Measurements from ENCODE around the gene PTPRJ. TPM values are rescaled to one million over a fixed set of nuclear protein-coding genes. Genes with fewer than 3 reads are reported as not detected.

PTPRJ gene
- total RNA-seq, 1 donor from 2014 or later, result 7.1 TPM

- intact Hi-C loops (cut with micrococcal nuclease), result no loop called here
- ATAC-seq (no peak), DNase-seq (no peak)
These were observed 11.5 kb downstream of the PTPRJ start for GRCh38 chr11:47991894-47992293.

GRCh38 chr11:47992959-47993820 is 12.8 kb downstream of the PTPRJ start:
- intact Hi-C loops (cut with micrococcal nuclease), result no loop called here
- no peak for ATAC-seq
- no peak for DNase-seq

GRCh38 chr11:47994417-47994816 is 14.1 kb downstream of the PTPRJ start:
- no peak for ATAC-seq
- DNase-seq, result no peak
- intact Hi-C loops (cut with micrococcal nuclease), result no loop called here

DNA sequence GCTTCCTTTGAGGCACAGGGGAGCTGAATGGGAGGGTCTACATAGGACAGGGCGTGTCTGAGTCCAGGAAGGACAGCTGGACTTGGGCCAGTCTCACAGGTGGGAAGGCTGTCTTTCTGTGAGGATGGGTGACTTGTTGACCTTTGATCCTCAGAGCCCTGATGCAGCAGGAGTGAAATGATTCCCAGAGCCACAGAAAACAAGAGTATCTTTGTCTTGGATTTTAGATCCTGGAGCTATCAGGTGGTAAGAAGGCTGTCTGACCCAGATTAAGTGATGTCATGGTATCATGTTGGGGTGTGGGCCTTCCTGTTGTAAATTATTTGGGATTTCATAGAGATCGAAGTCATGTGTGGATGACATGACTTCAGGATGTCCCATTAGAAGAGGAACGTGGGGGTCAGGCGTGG is 15.0 kb downstream of the PTPRJ start:
- no peak for ATAC-seq
- intact Hi-C loops (cut with micrococcal nuclease), result no loop called here
- no peak for DNase-seq

DNA sequence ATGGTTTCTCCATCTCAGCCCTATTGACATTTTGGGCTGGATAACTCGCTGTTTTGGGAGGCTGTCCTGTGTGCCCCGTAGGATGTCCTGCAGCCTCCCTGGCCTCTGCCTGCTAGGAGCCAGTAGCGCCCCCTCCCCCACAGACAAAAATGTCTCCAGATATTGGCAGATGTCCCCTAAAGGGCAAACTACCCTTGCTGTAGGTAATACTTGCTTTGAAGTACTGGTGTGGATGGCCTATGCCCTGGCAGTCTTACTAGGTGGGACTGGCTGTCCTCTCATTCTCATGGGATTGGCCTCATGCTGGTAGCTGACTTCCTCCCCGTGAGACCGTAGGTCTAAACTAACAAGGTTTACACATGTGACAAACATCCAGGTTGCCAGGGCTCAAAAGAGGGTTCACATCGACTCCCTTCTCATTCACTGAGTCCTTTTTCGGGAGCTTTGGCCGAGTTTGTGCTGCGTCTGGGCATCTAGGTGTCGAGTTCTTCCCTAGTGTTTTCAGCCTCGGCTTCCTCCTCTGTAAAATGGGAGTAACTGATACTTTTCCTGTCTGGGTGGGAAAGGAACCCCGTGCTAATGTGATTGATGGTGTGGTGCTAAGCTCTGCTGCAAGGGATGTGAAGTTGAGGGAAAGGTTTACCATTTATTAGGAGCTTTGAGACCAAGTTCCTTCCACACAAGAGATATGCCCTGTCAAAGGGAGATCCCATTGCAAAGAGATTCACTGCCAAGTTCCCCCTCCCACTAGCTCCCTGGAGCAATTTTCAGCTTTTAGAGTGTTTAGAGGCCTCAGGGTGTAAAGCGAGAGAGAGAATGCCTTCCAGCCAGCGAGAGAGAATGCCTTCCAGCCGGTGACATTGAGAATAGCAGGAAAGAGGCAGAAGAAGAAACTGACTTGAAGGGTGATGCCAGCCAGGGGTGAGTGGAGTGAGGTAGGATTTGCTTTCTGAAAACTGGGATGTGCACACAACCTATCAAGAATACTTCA is 17.0 kb downstream of the PTPRJ start:
- no peak for ATAC-seq
- no peak for DNase-seq
- intact Hi-C loops (cut with micrococcal nuclease), result no loop called here

- intact Hi-C loops (cut with micrococcal nuclease), result no loop called here
- no peak for DNase-seq
- ATAC-seq, result no peak
These were observed 18.0 kb downstream of the PTPRJ start for GRCh38 chr11:47998345-47998732.

DNA sequence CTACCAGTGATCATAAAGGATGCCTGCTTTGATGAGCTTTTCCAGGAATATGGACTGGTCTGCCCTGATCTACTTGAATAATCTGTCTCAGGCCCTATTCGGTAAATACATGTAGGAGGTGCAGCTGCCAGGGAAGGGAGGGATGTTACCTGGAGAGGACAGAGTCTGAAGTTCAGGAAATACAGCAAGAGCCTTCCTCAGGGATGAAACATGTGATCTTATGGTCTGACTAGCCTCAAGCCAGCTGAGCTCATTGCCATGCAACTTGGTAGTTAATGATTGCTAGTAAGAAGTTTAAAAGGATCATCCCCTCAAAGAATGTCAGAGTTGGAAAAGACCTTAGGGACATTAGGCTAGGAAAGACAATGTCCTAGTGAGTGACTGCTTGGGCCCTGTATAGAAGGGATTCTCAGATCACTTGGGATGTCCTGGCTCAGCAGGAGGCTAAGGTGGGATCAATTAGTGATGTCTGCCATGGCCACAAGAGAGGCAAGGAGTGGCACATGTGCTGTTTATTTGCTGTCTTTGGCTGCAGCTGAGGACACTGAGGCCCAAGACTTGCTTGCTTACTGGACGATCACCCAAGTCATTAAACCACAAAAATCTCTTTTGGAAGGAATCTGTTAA is 18.5 kb downstream of the PTPRJ start:
- ATAC-seq (no peak), DNase-seq (no peak)
- intact Hi-C loops (cut with micrococcal nuclease), result no loop called here

- intact Hi-C loops (cut with micrococcal nuclease), result no loop called here
- DNase-seq, result no peak
- peak; percentile 14 for ATAC-seq
These were observed 20.1 kb downstream of the PTPRJ start for GRCh38 chr11:48000432-48000831.

DNA sequence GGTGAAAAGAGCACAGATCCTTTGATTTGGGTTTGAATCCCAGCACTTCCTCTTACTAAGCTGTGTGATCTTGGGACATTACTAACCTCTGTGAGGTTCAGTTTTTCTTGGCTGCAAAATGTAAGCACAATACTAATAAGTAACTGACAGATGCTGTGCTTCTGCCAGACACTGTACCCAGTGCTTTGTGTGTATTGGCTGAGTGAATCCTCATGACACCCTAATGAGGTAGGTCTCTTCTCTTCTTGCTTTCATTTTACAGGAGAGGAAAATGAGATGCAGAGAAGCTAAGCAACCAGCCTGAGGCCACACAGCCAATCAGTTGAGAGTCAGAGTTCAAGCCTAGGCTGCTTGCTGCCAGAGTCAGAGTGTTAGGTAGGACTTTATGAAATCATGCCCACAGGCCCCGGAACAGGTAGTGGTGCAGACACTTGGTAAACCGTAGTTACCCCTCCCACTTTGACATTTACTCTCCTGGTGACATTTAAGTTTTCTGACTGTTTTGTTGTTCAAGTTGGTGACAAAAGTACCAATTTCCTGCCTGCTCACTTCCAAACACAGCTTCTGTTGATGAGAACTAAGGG is 21.2 kb downstream of the PTPRJ start:
- intact Hi-C loops (cut with micrococcal nuclease), result no loop called here
- ATAC-seq (peak; percentile 51), DNase-seq (no peak)

DNA sequence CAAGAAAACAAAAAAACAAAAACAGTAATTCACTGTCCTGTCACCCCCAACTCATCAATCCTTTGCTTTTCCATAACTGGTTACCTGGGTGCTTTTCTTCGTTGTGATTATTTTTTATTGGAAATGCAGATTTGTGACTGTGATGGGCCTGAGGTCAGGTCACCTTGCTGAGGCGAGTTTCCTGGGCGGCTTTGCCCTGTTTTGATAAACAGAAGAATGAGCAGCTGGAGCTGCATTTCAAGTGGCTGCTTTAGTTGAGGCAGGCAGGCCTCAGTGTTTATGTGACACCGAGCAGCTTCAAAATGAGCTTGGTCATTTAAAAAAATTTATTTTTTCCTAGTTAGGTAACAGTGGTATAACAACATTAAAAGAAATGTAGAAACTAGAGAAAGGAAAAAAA is 22.2 kb downstream of the PTPRJ start:
- ATAC-seq (no peak), DNase-seq (no peak)
- intact Hi-C loops (cut with micrococcal nuclease), result no loop called here

DNA sequence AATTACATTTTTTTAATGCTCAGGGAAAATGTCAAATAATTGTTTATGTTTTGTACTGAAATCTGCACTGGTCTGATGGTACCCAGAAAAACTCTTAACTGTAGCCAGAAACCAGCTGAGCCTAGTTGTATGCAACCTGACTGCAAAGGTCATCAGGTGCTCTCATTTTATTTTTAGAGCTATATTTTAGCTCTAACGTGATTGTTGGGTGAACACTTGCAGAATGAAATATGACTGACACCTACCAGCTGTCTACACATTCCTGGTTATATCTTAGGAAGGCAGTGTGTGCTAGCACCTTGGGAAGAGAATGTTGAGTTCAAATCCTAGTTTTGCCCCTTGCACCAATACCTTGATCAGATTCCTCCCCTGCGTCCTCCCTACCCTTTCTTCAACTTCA is 23.6 kb downstream of the PTPRJ start:
- ATAC-seq (peak; percentile 54), DNase-seq (no peak)
- intact Hi-C loops (cut with micrococcal nuclease), result no loop called here

DNA sequence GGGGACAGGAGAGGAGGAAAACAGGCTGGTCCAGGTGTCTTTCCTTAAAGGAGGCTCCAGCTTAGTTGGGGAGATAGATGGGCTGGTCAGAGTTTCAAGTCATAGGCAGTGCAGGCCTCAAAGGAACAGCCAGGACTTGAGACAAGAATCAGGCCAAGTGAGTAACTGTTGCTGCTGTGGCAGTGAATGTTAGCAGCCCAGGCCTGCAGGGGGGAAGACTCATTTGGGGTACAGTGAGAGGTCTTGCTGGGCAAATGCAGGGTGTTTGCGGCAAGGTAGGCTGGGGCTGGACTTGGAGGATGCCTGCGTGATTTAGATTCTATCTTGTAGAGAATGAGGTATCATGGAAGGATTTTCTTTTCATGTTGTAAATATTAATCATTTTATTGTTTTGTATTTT is 24.1 kb downstream of the PTPRJ start:
- ATAC-seq, result no peak
- no peak for DNase-seq
- intact Hi-C loops (cut with micrococcal nuclease), result no loop called here

- ATAC-seq, result no peak
- intact Hi-C loops (cut with micrococcal nuclease), result no loop called here
- no peak for DNase-seq
These were observed 24.8 kb downstream of the PTPRJ start for GRCh38 chr11:48005136-48005535.

GRCh38 chr11:48005831-48006270 is 25.5 kb downstream of the PTPRJ start:
- DNase-seq, result no peak
- intact Hi-C loops (cut with micrococcal nuclease), result no loop called here
- peak; percentile 29 for ATAC-seq

DNA sequence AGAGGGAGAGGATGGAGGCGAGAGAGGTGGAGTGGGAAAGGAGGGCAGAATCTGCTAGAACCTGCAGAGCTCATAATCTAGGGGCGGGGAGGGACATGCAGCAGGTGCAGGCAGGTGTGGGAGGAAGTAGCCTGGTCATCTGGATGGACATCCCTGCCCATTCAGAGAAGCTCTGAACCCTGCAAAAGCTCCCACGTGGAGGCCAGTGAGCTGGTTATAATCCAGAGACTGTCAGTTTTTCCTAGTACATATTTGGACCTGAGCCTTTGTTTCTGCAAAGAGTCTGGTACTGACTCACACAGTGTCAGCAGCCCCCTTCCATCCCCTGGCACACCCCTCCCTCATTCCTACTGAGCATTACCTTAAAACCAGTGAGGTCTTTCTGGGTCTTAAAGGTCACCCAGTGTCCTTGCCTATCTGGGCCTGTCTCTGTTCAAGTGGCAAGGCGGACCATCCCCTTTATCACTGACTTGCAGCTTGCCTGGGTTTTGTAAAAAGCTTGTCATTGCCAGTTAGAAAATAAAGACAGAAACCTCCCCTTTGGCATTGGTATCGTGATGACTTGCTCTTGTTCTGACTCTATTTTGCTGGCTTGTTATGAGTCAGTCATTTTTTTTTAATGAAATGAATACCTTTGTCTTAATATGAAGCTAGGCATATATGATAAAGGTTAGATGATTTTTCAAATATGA is 26.1 kb downstream of the PTPRJ start:
- DNase-seq (no peak), ATAC-seq (peak; percentile 46)
- intact Hi-C loops (cut with micrococcal nuclease), result no loop called here

GRCh38 chr11:48007677-48008076 is 27.3 kb downstream of the PTPRJ start:
- ATAC-seq, result peak; percentile 40
- intact Hi-C loops (cut with micrococcal nuclease), result no loop called here
- no peak for DNase-seq

- intact Hi-C loops (cut with micrococcal nuclease), result no loop called here
- no peak for DNase-seq
These were observed 28.6 kb downstream of the PTPRJ start for GRCh38 chr11:48008951-48009270.

DNA sequence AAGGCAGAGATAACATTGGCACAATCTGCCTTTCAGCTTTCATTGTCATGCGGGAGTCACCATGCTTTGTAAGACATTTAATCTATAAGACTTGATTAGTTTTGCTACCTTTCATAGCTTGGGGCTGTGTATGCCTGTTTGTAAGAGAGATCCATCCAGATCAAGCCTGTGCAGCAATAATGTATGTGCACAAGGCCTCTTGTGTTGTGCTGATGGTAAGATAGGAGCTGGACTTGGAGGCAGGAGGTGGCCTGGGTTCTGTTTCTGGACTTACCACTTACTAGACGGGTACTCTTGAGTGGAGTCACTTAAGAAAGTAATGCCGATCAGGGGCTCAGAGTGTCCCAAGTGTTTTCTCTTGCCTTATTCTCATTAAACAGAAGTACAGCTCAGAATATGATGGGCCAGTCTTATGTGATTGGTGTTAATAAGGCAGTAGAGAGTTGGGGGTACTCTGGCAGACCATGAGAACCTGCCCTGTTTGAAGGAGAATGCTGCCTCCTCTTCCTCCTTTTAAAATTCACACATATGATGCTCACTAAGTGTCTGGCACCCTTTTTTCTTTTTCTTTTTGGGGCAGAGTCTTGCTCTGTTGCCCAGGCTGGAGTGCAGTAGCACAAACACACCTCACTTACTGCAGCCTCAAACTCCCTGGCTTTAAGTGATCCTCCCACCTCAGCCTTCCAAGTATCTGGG is 30.9 kb downstream of the PTPRJ start:
- ATAC-seq, result no peak
- intact Hi-C loops (cut with micrococcal nuclease), result no loop called here
- DNase-seq, result no peak

More at GRCh38 chr11:48008951-48009270, 28.6 kb downstream of the PTPRJ start:
- ATAC-seq, result no peak

All from left ventricle myocardium superior (tissue), 1 donor.